HEK293T (cell line): ENCODE results near the gene USP19.

Source experiments
- BHLHE40 ChIP-seq: fragments of 450-650 bp; IDR thresholded peaks from 2 replicates; pipeline ENCODE4 v1.6.1; 2016; ENCODE audit warnings: mild to moderate bottlenecking, moderate library complexity, borderline replicate concordance
- ELF4 ChIP-seq: fragments of 450-650 bp; IDR thresholded peaks from 2 replicates; pipeline ENCODE4 v1.6.1; 2017; ENCODE audit warnings: antibody characterized with exemption
- FOXA1 ChIP-seq: fragments of 450-650 bp; IDR thresholded peaks from 2 replicates; pipeline ENCODE4 v1.6.1; 2016; ENCODE audit warnings: mild to moderate bottlenecking
- FOXK2 ChIP-seq: fragments of 450-650 bp; IDR thresholded peaks from 2 replicates; pipeline ENCODE4 v1.6.1; 2016; ENCODE audit warnings: mild to moderate bottlenecking
- FOXM1 ChIP-seq: fragments of 450-650 bp; IDR thresholded peaks from 2 replicates; pipeline ENCODE4 v1.6.1; 2017; ENCODE audit warnings: mild to moderate bottlenecking, borderline replicate concordance
- HDGF ChIP-seq: fragments of 450-650 bp; IDR thresholded peaks from 2 replicates; pipeline ENCODE4 v1.6.1; 2017; ENCODE audit warnings: antibody characterized with exemption, borderline replicate concordance
- L3MBTL2 ChIP-seq: fragments of 450-650 bp; conservative IDR thresholded peaks from 2 replicates; pipeline ENCODE4 v1.6.1; 2016; ENCODE audit warnings: mild to moderate bottlenecking
- LEF1 ChIP-seq: fragments of 450-650 bp; IDR thresholded peaks from 2 replicates; pipeline ENCODE4 v1.6.1; 2017; ENCODE audit warnings: mild to moderate bottlenecking, borderline replicate concordance
- PKNOX1 ChIP-seq: fragments of 450-650 bp; IDR thresholded peaks from 2 replicates; pipeline ENCODE4 v1.6.1; 2016
- SP1 ChIP-seq: fragments of 450-650 bp; IDR thresholded peaks from 2 replicates; pipeline ENCODE4 v1.6.1; 2017
- SUZ12 ChIP-seq: fragments of 450-650 bp; IDR thresholded peaks from 2 replicates; pipeline ENCODE4 v1.6.1; 2016; ENCODE audit warnings: mild to moderate bottlenecking
- TARDBP ChIP-seq: fragments of 450-650 bp; IDR thresholded peaks from 2 replicates; pipeline ENCODE4 v1.6.1; 2016
- ZNF384 ChIP-seq: fragments of 450-650 bp; IDR thresholded peaks from 2 replicates; pipeline ENCODE4 v1.6.1; 2016

- TF ChIP-seq SP1, result no peak
- TF ChIP-seq FOXM1, result no peak
- TF ChIP-seq BHLHE40, result no peak
- no peak for TF ChIP-seq SUZ12
- no peak for TF ChIP-seq ZNF384
- no peak for TF ChIP-seq ELF4
- TF ChIP-seq TARDBP, result no peak
- no peak for TF ChIP-seq LEF1
- no peak for TF ChIP-seq L3MBTL2
- TF ChIP-seq HDGF, result no peak
- no peak for TF ChIP-seq FOXA1
- no peak for TF ChIP-seq PKNOX1
- no peak for TF ChIP-seq FOXK2
Measured at GRCh38 chr3:49132073-49132436, 11.4 kb upstream of the USP19 start.
